Fibroblast of mammary gland (primary cell): ENCODE data around the gene ELAVL1.

Experiments used
- DNase-seq: peaks from one replicate; pipeline ENCODE4 v3.0.0-alpha.2; 2010; ENCODE audit warnings: low read depth
- H3K4me3 ChIP-seq: 2 replicates; pipeline ENCODE4 v1.5.1; 2011; ENCODE audit warnings: low read depth, mild to moderate bottlenecking, low read length, moderate library complexity; ENCODE audit not compliant: control insufficient read depth
- TF ChIP-seq, protein P1 (sequence below): conservative IDR thresholded peaks from 2 replicates; pipeline ENCODE4 v1.5.1; 2011; ENCODE audit warnings: low read depth, low read length, inconsistent platforms; ENCODE audit not compliant: control insufficient read depth, insufficient read depth

ELAVL1 gene

DNA sequence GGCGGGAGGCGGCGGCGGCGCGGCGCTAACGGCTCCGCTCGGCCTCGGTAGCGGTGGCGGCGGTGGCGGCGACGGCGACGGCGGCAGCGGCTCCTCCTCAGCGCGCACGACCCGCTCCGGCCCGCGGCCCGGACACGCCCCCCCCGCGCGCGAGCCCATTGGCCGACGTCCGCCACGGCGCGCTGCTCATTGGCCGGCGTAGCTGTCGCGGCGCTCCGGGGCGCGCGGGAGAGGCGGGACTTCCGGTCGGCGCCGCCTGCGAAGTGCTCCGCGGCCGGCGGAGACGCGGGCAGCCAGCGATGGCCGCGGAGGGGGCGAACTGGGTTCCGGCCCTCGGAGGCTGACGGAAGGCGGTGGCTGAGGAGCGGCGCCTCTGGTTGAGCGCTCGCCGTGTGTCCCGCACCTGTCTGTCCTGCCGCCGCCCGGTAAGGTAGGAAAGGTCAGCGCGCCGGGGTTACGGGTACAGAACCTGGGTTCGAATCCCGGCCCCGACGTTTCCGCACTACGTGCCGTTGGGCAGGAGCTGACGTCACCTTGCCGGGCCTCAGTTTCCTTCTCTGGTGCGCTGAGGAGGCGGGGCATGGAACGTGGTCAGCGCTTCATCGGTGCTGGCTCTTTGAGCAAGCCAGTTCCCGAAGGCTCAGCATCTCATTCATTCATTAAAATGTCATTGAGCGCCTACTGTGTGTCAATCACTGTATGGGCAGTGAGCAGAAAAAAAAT, at the start of gene ELAVL1:
ELAVL1 (minus strand) TSS at position 108 of the 723 bp plus-strand sequence. CDS start 13,826 bp downstream, outside the sequence.
- TF ChIP-seq, protein P1, sequence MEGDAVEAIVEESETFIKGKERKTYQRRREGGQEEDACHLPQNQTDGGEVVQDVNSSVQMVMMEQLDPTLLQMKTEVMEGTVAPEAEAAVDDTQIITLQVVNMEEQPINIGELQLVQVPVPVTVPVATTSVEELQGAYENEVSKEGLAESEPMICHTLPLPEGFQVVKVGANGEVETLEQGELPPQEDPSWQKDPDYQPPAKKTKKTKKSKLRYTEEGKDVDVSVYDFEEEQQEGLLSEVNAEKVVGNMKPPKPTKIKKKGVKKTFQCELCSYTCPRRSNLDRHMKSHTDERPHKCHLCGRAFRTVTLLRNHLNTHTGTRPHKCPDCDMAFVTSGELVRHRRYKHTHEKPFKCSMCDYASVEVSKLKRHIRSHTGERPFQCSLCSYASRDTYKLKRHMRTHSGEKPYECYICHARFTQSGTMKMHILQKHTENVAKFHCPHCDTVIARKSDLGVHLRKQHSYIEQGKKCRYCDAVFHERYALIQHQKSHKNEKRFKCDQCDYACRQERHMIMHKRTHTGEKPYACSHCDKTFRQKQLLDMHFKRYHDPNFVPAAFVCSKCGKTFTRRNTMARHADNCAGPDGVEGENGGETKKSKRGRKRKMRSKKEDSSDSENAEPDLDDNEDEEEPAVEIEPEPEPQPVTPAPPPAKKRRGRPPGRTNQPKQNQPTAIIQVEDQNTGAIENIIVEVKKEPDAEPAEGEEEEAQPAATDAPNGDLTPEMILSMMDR: no peak
- peak within 1 kb of the TSS; percentile 88 for H3K4me3 ChIP-seq
- peak; percentile 81 for DNase-seq

DNA sequence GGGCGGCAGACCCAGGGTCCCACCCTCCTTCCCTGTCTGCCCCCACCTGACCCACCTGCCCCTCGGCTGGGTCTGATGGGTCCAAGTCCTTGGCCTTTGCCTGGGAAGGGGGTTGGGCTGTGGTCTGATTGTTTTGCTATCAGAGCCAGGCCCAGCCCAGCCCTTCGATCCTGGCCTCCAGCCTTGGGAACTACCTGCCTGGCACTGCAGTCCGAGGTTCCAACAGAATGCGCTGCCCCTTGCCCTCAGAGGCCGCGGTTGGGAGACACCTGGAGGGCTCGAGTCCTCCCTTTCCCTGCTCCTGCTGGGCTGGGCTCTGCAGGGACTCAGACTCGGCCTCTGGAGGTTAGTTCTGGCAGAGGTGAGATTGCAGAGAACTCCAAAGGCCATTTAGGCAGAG, 48.7 kb upstream of the ELAVL1 start:
- DNase-seq: no peak
- H3K4me3 ChIP-seq: no peak overlapping the region
- TF ChIP-seq, protein P1: no peak

DNA sequence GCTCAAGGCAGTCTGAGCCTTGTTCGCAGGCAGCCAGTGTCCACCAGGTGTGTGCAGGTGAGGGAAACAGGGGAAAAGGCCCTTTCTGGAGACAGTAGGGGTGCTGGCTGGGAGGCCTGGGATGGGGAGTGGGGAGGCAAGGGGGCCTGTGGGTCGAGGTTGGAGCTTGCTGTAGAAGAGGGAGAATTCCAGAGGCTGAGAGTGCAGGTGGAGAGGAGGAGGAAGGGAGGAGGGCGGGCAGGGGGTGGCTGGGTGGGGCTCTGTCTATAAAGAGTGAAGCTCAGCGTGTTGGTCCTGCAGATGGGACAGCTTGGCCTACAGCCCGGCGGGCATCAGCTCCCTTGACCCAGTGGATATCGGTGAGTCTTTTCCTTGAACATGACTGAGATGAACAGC, 47.0 kb upstream of the ELAVL1 start, which contains the start of gene CCL25:
CCL25 (plus strand) TSS at position 297 of the 396 bp plus-strand sequence. CDS start 290 bp downstream, outside the sequence.
- DNase-seq: no peak
- no peak within 1 kb of the TSS for H3K4me3 ChIP-seq
- TF ChIP-seq, protein P1: no peak

DNA sequence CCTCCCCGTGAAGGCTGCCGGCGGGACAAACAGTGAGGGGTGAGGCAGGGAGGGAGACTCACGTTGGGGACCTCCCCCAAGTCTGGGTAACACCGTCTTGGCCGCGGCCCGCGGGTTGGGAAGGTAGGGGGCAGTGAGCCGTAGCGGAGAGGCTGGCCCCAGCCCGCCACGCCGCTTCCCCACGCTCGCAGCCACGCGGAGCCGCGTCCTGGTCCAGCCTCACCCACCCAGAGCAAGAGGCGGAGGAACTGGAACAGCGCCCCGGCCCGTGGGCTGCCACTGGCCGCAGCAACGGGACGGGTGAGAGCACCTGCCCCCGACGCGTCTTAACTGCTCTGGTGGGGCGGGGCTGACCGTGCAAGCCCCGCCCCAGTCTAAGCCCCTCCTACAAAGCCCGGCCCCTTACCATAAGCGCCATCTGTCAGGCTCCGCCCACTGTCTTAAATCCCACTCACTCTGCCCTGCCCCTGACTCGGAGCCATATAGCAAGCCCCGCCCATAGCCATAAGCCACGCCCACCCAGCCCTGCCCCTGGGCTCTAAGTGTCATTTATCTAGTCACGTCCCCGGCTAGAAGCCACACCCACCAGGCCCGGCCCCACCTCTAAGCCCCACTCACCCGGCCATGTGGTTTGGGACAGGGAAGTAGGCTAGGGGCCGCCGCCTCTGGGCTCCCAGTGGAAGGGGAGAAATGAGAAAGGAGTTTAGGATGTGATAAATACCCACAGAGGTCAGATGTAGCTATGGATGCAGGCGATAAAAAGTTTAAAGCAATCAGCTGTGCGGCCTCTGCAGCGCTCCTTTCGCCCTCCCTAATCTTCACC, 45.0 kb upstream of the ELAVL1 start:
- no peak overlapping the region for H3K4me3 ChIP-seq
- TF ChIP-seq, protein P1: no peak
- DNase-seq: peak; percentile 77

DNA sequence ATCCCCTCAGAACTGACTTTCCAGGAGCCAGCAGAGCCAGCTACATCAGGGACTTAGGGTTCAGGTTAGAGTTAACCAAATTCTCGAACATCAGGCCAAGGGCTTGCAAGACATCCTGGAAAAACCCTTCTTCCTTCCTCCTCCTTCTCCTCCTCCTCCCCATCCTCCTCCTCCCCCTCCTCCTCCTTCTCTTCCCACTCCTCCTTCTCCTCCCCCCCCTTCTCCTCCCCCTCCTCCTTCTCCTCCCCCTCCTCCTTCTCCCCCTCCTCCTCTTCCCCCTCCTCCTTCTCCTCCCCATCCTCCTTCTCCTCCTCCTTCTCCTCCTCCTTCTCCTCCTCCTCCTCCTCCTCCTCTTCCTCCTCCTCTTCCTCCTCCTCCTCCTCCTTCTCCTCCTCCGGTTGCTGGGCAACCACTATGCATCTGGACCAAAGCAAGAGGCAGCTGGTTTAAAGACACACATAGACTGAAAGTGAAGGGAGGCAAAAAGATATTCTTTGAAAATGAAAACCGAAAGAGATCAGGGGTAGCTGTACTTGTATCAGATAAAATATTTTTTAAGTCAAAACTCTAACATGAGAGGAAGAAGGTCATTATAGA, 41.2 kb upstream of the ELAVL1 start:
- H3K4me3 ChIP-seq: no peak overlapping the region
- TF ChIP-seq, protein P1: no peak
- DNase-seq: no peak

DNA sequence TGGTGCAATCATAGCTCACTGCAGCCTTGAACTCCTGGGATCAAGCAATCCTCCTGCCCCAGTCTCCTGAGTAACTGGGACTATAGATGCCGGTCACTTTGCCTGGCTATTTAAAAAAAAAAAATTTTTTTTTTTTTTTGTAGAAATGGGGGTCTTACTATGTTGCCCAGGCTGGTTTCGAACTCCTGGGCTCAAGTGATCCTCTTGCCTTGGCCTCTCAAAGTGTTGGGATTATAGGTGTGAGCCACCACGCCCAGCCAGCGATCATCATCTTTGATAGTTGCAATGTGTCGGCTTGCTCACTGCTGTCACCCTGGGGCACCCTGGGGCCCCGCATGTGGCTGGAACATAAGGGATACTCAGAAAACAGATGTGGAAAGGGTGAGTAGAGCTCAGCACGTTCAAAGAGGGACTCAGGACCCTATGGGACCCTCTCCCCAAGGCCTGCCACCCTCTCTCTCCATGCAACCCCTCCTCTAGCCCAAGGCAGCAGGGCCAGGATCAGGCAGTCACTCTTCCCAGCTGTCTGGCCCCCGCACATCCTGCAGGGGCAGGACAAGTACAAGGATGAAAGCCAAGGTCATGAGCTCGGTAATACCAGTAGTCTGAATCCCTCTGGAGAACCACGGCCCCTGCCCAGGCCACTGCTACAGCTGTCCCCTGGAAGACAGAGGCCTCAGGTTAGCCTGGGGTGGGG, 40.6 kb upstream of the ELAVL1 start:
- H3K4me3 ChIP-seq: no peak overlapping the region
- TF ChIP-seq, protein P1: no peak
- no peak for DNase-seq
